Suprapubic skin (tissue), 4 donors: ENCODE measurements around the gene GALNT7. TPM values are rescaled to one million over a fixed set of nuclear protein-coding genes. Genes with fewer than 3 reads are reported as not detected.
A peak's percentile ranks its signal among the peaks of the same experiment; 100 is the strongest.

Experiments
- DNase-seq, 2 donors: peaks; one replicate each; pipeline ENCODE4 v3.0.0-alpha.2; 2019; ENCODE audit warnings: low spot score in 2 of 2
- H3K27ac ChIP-seq: fragments of 200-600 bp; sonication (generic); one replicate; pipeline ENCODE4 v1.5.1; 2019
- H3K27me3 ChIP-seq: fragments of 200-600 bp; sonication (generic); one replicate; pipeline ENCODE4 v1.5.1; 2019
- H3K36me3 ChIP-seq: fragments of 200-600 bp; sonication (generic); one replicate; pipeline ENCODE4 v1.5.1; 2019
- H3K4me1 ChIP-seq: fragments of 200-600 bp; sonication (generic); one replicate; pipeline ENCODE4 v1.5.1; 2019
- H3K4me3 ChIP-seq: fragments of 200-600 bp; sonication (generic); one replicate; pipeline ENCODE4 v1.5.1; 2019; ENCODE audit warnings: mild to moderate bottlenecking
- H3K9me3 ChIP-seq: fragments of 200-600 bp; sonication (generic); one replicate; pipeline ENCODE4 v1.5.1; 2019
- CTCF ChIP-seq, 2 donors: fragments of 200-600 bp in 1 of 2; fragments of 450-650 bp in 1 of 2; sonication (generic) in 1 of 2; IDR thresholded peaks; one replicate each; pipeline ENCODE4 v1.5.1; 2016 to 2019; ENCODE audit warnings: antibody characterized with exemption in 2 of 2, mild to moderate bottlenecking in 1 of 2, moderate library complexity in 1 of 2
- EP300 ChIP-seq: sonication (generic); formaldehyde crosslinking; IDR thresholded peaks from one replicate; pipeline ENCODE4 v1.6.1; 2017; ENCODE audit warnings: antibody characterized with exemption
- POLR2A ChIP-seq, 2 donors: fragments of 450-650 bp; IDR thresholded peaks; one replicate each; pipeline ENCODE4 v1.6.1; 2017; ENCODE audit warnings: antibody characterized with exemption in 2 of 2, mild to moderate bottlenecking in 2 of 2, moderate library complexity in 2 of 2
- POLR2AphosphoS5 ChIP-seq, 3 donors: sonication (generic); formaldehyde crosslinking; IDR thresholded peaks; one replicate each; pipeline ENCODE4 v1.6.1; 2017; ENCODE audit warnings: antibody characterized with exemption in 3 of 3
- WGBS: methylation state at CpG from one replicate; pipeline ENCODE4 v1.1.5; 2018; 5-methylcytosine and 5-hydroxymethylcytosine counted together
- total RNA-seq, 4 donors: library from RNA; depleted of rRNA; stranded (reverse); fragments of >200 nt; gene quantifications; one replicate each; pipeline ENCODE4 v1.1.0, GENCODE V29; 2016

GALNT7 gene
- total RNA-seq, 4 donors from 2014 or later: 7.9 to 13.4 (median 9.5) TPM

GRCh38 chr4:173289353-173289727 is 120.7 kb downstream of the GALNT7 start:
- no peaks in the 10 kb centered on the region for H3K36me3 ChIP-seq
- no peak overlapping the region for H3K27ac ChIP-seq
- TF ChIP-seq CTCF (IDR thresholded peaks at IDR 0.05): no peak
- TF ChIP-seq POLR2AphosphoS5 (IDR thresholded peaks at IDR 0.05): no peak
- no peak for TF ChIP-seq EP300
- TF ChIP-seq POLR2A (IDR thresholded peaks at IDR 0.05): no peak
- H3K27me3 ChIP-seq: no peaks in the 10 kb centered on the region
- 58% methylated on average over 4 of the region's 4 CpGs for WGBS
- H3K9me3 ChIP-seq: peaks cover 8% of the 10 kb centered on the region
- DNase-seq: no peak
- H3K4me1 ChIP-seq: no peaks in the 10 kb centered on the region
- H3K4me3 ChIP-seq: no peak overlapping the region

GRCh38 chr4:173291899-173292298 is 123.3 kb downstream of the GALNT7 start:
- H3K4me3 ChIP-seq: no peak overlapping the region
- H3K4me1 ChIP-seq: no peaks in the 10 kb centered on the region
- no peak for DNase-seq
- no peaks in the 10 kb centered on the region for H3K27me3 ChIP-seq
- no peak for TF ChIP-seq POLR2A (IDR thresholded peaks at IDR 0.05)
- no peak for TF ChIP-seq CTCF (IDR thresholded peaks at IDR 0.05)
- TF ChIP-seq POLR2AphosphoS5 (IDR thresholded peaks at IDR 0.05): no peak
- no peak for TF ChIP-seq EP300
- 97% methylated on average over 5 of the region's 5 CpGs for WGBS
- H3K9me3 ChIP-seq: peaks cover 4% of the 10 kb centered on the region
- no peak overlapping the region for H3K27ac ChIP-seq
- no peaks in the 10 kb centered on the region for H3K36me3 ChIP-seq

GRCh38 chr4:173293663-173294062 is 125.1 kb downstream of the GALNT7 start:
- Histone ChIP-seq H3K4me3 (no peak overlapping the region), H3K9me3 (no peaks in the 10 kb centered on the region), H3K4me1 (no peaks in the 10 kb centered on the region), H3K27me3 (no peaks in the 10 kb centered on the region), H3K27ac (no peak overlapping the region), H3K36me3 (no peaks in the 10 kb centered on the region)
- DNase-seq: no peak
- WGBS: 86% methylated on average over 7 of the region's 7 CpGs
- no peak for TF ChIP-seq POLR2AphosphoS5 (IDR thresholded peaks at IDR 0.05)
- no peak for TF ChIP-seq POLR2A (IDR thresholded peaks at IDR 0.05)
- TF ChIP-seq CTCF (IDR thresholded peaks at IDR 0.05): no peak
- no peak for TF ChIP-seq EP300

- H3K27me3 ChIP-seq: no peaks in the 10 kb centered on the region
- no peak for DNase-seq
- H3K4me1 ChIP-seq: no peaks in the 10 kb centered on the region
- H3K4me3 ChIP-seq: no peak overlapping the region
- 68% methylated on average over 1 of the region's 1 CpG for WGBS
- no peak overlapping the region for H3K27ac ChIP-seq
- H3K9me3 ChIP-seq: no peaks in the 10 kb centered on the region
- TF ChIP-seq POLR2AphosphoS5 (IDR thresholded peaks at IDR 0.05) (no peak), POLR2A (IDR thresholded peaks at IDR 0.05) (no peak), EP300 (no peak), CTCF (IDR thresholded peaks at IDR 0.05) (no peak)
- no peaks in the 10 kb centered on the region for H3K36me3 ChIP-seq
Observed at GRCh38 chr4:173294444-173294843, 125.8 kb downstream of the GALNT7 start.

GRCh38 chr4:173301518-173302201 is 133.0 kb downstream of the GALNT7 start:
- no peaks in the 10 kb centered on the region for H3K27me3 ChIP-seq
- H3K4me3 ChIP-seq: no peak overlapping the region
- H3K4me1 ChIP-seq: no peaks in the 10 kb centered on the region
- no peak for DNase-seq
- WGBS: 35% methylated on average over 5 of the region's 5 CpGs
- H3K36me3 ChIP-seq: no peaks in the 10 kb centered on the region
- H3K9me3 ChIP-seq: no peaks in the 10 kb centered on the region
- H3K27ac ChIP-seq: no peak overlapping the region
- TF ChIP-seq CTCF (IDR thresholded peaks at IDR 0.05): peak; percentile 24 to 50
- TF ChIP-seq EP300: no peak
- no peak for TF ChIP-seq POLR2AphosphoS5 (IDR thresholded peaks at IDR 0.05)
